SU-DHL-6 (cell line): ENCODE measurements around the gene NRGN.

ENCODE experiments used
- CTCF ChIP-seq: fragments of 200-600 bp; sonication (generic); IDR thresholded peaks from one replicate; pipeline ENCODE4 v1.5.1; 2017; ENCODE audit warnings: antibody characterized with exemption, mild to moderate bottlenecking, low read length, moderate library complexity; ENCODE audit not compliant: insufficient read depth, poor library complexity, severe bottlenecking
- EZH2phosphoT487 ChIP-seq: fragments of 200-600 bp; sonication (generic), shearing (Covaris generic); conservative IDR thresholded peaks from 2 replicates; pipeline ENCODE4 v1.6.1; 2018; ENCODE audit warnings: mild to moderate bottlenecking, antibody characterized with exemption, low read length, moderate library complexity, mixed read lengths

- TF ChIP-seq CTCF (no peak), EZH2phosphoT487 (no peak)
These were observed 10.2 kb upstream of the NRGN start for GRCh38 chr11:124729571-124729970.
